HG03565 (cell line): ENCODE results near the gene PVR.
"Not testable (repeated sequence)": the region's sequence is repeated elsewhere in the genome, so short reads cannot be mapped to it uniquely, and the experiment has no call there.

Experiments used
- ATAC-seq: cut with Tn5 transposase; IDR thresholded peaks from one replicate; pipeline ENCODE4 v1.9.1; 2021; ENCODE audit warnings: mild to moderate bottlenecking, moderate library complexity; ENCODE audit not compliant: unreplicated experiment

Gene PVR

GRCh38 chr19:44670027-44670426, 26.3 kb downstream of the PVR start:
- ATAC-seq, result not testable (repeated sequence)

DNA sequence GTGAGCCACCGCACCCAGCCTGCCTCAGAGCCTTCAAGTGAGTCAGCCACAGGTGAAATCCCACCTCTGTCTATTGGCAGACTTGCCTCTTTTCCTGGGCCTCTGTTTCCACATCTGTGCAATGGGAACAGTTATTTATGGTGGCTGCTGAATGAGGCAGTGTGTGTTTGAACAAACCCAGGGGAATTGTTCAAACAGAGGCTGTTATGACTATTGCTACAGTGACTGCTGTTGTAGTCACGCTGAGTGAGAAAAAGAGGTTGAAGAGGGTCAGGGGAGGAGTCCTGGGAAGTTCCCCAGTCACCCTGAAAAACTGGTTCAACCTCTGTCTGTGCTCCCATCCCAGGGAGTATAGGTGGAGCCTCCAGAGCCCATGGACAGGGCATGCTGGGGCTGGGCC, 27.7 kb downstream of the PVR start, which contains the start of gene CEACAM19:
TSS of gene CEACAM19 (plus strand) at position 83 of the 400 bp plus-strand sequence. CDS start 450 bp downstream, outside the sequence.
- no peak for ATAC-seq

GRCh38 chr19:44672226-44672625, 28.5 kb downstream of the PVR start:
- ATAC-seq, result no peak

- no peak for ATAC-seq
Observed at GRCh38 chr19:44673510-44673909, 29.8 kb downstream of the PVR start.

DNA sequence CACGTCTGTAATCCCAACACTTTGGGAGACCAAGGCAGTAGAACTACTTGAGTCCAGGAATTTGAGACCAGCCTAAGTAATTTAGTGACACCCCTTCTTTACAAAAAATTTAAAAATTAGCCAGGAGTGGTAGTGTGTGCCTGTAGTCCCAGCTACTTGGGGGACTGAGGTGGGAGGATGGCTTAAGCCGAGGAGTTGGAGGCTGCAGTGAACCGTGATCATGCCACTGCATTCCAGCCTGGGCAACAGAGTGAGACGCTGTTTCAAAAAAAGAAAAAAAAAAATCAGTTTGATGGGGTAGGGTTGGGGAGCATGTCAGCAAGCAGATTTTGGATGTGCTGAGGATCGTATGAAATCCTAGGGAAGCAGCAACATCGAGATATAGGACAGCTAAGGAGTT, 31.8 kb downstream of the PVR start:
- ATAC-seq, result no peak

DNA sequence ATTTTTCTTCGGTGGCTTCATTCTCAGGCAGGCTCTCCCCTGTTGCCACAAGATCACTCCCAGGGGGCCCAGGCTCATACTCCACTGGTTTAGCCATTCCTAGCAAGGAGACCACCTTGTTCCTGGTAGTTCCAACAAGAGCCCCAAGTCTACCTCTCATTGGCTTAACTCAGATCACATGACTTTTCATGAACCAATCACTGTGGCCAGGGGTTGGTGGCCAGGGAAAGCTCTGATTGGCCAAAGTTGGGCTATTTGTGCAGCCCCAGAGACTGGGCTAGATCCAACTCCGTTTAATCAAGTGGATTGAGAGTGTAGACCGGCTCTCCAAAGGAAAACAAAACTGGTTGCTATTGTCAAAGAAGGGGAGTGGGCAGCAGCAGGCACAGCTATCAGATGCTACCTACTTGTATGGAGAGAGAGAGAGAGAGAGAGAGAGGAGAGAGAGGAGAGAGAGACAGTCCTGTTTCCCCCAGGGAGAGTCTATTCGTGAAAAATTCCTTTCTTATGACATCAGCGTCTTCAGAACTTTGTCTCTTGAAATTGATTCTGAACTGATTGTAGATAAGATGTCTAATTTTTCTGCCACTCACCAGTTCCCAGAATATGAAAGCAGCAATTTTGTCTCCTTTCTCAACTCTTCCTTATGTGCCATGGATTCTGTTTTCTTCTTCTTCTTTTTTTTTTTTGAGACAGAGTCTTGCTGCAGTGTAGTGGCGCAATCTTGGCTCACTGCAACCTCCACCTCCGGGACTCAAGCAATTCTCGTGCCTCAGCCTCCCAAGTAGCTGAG, 33.5 kb downstream of the PVR start:
- no peak for ATAC-seq

- no peak for ATAC-seq
Observed at GRCh38 chr19:44680536-44680935, 36.8 kb downstream of the PVR start.

DNA sequence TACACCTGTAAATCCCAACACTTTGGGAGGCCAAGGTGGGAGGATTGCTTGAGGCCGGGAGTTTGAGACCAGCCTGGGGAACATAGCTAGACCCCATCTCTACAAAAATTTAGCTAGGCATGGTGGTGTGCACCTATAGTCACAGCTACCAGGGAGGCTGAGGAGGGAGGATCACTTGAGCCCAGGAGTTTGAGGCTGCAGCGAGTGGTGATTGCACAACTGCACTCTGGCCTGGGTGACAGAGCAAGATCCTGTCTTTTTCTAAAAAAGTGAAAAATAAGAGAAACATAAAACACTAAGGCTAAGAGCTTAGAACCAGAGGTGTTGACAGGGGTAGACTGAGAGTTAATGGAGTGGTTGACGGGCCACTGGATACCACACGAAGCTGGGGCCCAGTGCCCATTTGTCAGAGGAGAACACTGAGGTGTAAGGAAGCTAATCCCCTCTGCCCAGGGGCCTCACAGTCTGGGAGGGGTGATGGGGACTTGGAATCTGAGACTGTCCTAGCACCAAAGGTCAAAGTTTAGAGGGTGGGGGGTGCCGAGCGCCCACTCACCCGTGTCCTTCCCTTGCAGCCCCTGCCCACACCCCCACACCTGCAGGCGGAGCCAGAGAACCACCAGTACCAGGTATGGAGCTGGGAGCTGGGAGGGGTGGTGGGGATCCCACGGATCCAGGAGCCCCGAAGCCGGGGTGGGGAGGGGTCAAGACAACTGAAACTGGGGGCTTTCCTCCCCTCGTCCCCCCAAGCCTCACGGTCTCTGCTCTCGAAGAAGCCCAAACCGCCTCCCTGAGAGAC, 38.5 kb downstream of the PVR start:
- ATAC-seq, result no peak

GRCh38 chr19:44682807-44683206, 39.1 kb downstream of the PVR start:
- no peak for ATAC-seq

- no peak for ATAC-seq
Observed at GRCh38 chr19:44683434-44684210, 39.9 kb downstream of the PVR start.

DNA sequence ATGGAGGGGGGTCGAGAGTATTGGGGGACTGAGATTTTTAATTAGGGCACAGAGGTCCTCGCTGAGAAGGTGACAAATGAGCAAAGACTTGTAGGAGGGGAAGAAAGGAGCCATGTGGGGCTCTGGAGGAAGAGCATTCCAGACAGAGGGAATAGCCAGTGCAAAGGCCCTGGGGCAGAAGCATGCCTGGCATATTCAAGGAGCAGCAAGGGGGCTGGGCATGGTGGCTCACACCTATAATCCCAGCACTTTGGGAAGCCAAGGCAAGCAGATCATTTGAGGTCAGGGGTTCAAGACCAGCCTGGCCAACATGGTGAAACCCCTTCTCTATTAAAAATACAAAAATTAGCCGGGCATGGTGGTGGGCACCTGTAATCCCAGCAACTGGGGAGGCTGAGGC, 40.7 kb downstream of the PVR start:
- ATAC-seq, result not testable (repeated sequence)

- no peak for ATAC-seq
Observed at GRCh38 chr19:44684892-44685863, 41.5 kb downstream of the PVR start.

- ATAC-seq, result no peak
Observed at GRCh38 chr19:44685877-44686276, 42.2 kb downstream of the PVR start.

DNA sequence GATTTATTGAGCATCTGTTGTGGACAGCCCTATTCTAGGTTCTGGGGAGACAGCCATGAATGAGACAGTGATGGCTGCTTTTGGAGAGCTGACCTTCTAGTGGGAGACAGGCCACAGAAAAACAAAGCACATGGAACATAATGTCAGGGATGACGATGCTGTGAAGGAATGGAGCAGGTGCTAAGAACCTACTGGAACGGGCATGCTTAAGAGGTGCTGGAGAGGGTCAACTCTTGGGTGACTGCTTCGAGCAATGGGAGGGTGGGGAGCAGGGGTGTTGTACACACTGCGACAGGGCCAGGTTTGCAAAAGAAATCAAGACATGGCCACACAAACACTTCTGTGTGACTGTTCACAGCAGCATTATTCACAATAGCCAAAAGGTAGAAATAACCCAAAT, 43.2 kb downstream of the PVR start:
- no peak for ATAC-seq

DNA sequence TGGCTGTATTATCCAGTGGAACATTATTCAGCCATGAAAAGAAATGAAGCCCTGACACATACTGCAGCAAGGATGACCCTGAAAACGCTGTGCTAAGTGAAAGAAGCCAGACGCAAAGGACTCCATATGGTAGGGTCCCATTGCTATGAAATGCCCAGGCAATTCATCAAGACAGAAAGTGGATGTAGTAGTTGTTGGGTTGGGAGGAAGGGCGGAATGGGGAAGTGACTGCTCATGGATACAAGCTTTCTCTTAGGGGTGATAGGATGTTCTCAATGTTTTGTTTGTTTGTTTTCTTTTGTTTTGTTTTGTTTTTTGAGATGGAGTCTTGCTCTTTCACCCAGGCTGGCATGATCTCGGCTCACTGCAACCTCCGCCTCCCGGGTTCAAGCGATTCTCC, 44.2 kb downstream of the PVR start:
- ATAC-seq, result no peak

DNA sequence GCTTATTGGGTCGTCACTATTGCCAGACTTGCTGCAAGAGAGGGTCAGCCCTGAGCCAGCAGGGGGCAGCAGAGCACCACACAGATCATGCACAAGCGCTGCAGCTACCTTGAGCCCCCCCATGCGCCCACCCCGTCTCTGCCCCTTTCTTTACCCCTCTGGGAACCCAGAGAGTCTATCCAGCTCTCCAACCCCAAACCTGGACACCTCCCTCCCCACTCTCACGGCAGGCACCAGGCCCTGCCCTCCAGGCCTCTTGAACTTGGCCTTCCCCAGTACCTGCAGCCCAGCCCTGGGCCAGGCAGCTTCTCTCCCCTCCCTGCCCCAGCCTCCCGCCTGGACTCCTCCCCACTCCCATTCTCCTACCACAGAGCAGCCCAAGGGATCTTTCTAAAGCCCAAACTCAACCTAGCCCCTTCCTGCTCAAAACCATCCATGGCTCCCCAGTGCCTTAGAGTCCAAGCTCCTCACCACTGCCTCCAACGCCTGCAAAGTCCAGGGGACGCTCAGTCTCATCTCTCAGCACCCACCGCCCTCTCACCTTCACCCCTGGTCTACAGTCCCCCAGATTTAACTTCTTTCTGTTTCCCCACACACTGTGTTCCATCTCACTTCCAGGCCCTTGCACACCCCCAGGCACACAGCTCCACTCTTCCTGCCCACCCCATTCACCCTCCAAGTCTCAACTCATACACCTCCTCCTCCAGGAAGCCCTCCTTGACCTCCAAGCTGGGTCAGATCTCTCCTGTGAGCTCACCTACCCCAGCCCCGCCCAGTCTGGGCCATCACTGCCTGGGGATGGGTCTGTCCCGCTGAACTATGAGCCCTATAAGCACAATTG, 45.8 kb downstream of the PVR start:
- no peak for ATAC-seq

DNA sequence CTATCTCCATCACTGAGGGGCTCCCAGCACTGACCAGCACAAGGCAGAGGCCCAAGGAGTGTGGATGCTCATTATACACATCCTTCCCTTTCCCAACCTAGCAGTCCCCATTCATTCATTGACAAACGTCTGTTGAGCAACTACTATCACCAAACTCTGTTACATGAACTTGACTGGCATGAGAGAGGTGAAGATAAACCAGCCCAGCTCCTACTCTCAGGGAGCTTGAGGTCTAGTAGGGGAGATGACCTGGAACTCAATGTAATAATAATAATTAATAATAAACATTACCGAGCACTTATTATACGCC, 46.4 kb downstream of the PVR start:
- no peak for ATAC-seq

DNA sequence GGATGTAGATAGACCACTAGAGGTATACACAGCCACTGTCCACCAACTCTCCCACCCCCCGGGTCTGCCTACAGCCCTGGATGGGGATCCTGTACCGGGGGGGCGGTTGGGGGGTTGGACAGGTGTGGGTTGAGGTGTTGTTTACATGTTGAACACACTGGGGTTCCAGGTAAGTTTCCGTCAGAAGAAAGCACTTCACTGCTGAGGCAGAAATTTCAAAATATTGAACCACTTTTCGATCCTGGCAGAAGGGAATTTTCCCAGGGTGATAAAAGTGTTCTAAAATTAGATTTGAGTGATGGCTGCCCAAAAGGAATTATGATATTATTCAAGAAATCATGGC, 48.6 kb downstream of the PVR start:
- ATAC-seq, result no peak

DNA sequence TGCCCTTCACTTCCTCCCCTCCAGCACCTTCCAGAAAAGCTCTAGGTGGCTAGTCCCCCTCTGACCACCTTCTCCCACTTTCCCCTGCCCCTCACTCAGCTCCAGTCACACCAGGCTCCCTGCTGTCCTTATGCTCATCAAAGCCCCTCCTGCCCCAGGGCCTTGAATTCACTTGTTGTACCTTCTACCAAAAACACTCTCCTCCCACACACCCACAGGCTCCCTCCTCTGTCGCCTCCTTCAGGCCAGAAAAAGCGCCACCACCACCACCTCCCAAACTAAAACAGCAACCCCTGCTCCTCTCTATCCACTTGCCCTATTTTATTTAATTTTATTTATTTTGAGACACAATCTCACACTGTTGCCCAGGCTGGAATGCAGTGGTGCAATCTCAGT, 50.5 kb downstream of the PVR start:
- no peak for ATAC-seq
